Stimulated activated CD8-positive, alpha-beta memory T cell treated with anti-CD3 and anti-CD28 coated beads, Interleukin-7, amount 100 ng/mL, for 24 hours (primary cell): Measurements from ENCODE around the gene ST3GAL4.
"Not testable (repeated sequence)": the region's sequence is repeated elsewhere in the genome, so short reads cannot be mapped to it uniquely, and the experiment has no call there.

Source experiments
- DNase-seq: peaks from one replicate; pipeline ENCODE4 v3.0.0-alpha.2; 2020; ENCODE audit warnings: low read depth

ST3GAL4 gene

DNA sequence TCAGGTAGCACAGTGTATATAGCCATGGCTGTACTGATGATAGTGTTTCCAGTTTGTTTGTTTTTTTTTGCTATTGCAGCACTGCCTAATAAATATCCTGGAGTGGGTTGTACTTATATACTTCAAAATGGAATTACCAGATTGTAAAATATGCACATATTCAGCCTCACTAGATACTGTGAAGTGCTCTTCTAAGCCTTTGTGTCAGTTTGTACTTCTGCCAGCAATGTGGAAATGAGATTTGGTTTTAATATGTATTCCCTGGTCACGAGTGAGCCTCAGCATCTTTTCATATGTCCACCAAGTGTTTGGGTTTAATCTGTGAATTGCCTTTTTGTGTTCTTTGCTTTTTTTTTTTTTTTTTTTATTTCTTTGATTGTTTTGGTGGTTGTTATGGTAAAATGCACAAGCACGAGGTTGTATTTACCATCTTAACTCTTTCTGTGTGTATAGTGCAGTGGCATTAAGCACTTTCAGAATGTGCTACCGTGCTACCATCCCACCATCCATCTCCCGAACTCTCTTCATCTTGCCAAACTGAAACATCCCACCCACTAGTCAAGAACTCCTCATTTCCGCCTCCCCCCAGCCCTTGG is 34.9 kb downstream of the ST3GAL4 start:
- no peak for DNase-seq

DNA sequence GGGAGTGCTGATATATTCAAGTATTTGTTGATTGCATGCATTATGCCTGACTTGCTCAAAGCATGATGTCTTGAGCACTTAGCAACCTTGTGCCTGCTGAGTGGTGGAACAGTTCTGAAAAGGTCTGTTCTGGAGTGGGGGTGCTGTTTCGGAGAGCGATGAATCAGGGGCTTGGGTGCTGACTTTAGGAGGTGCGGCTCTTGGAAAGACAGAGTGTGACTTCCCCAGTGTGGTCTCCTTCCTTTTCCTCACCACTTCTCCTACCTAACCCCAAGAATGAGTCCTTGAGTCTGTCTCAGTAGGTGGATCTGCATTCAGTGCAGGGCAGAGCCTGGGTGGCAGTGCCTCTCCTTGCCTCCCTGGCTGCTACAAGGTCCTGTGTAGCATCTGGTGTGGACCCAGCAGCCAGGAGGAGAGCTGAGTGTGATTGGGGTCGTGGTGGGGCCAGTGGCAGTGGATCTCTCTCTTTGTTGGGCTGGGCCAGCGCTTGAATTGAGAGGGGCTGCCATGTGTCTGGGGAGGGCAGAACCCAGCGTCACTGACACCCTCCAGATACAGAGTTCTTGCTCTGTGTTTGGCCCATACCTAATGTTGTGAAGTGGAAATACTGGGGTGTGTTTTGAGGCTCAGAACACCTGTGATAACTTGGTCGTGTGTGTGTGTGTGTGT is 35.9 kb downstream of the ST3GAL4 start:
- no peak for DNase-seq

DNA sequence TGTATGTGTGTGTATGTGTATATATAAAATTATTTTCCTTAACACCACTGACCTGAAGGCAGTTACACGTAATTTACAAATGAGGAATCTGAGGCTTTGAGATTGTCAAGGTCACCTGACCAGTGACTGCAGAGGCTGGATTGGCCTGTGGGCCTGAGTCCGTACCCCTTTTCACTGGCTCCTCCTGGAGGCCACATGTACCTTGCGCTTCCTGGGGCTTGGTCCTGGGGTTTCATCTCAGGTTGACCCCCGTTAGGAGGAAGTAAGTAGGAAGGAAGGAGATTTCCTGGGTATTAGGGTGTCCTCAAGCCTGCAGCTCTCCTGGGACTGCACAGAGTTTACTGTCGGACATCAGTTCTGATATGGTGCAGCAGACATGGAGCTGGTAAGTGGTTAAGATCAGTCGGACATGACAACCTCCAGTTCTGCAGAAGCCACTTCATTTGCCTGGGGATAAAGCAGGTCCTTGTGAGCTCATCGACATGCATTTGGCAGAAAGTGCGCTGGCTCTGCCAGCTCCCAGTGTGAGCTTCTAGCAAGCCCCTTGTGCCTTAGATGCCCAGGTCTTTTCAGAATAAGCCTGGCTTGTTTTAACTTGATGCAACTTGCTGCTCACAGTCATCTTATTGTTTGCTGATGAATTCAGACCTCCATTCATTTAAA is 36.6 kb downstream of the ST3GAL4 start:
- DNase-seq: no peak

DNA sequence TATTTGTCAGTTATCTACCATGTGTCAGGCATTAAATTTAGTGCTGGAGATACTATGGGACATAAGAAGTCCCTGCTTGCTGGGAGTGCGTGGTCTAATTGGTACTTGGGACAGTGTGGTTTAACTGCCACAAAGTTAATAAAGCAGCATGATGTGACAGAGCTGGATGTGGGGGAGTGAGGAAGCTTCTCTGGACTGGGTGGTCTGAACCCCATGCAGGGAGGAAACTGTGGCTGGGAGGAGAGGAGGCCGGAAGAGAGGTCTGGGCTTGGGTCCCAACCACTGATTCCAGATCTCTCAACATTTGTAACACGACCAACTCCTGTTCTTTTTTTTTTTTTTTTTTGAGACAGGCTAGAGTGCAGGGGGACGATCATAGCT is 37.1 kb downstream of the ST3GAL4 start:
- no peak for DNase-seq

DNA sequence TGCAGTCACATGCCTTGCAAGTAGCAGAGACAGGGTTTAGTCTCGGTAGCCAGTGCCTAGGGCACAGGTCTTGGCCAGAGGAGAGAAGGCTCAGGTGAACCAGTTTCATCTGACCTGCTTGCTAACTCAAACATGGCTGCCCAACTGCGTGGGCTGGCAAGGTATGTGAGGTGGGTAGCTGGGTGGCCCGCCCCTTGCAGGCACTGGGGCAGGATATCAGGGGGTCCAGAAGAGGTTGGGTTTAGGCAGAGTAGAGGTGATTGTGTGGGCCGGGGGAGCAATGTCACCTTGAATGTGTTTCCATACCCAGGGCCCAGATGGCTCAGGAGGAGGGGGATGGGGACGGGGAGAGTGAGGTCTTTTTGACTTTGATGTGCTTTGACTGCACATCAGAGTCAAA is 37.7 kb downstream of the ST3GAL4 start:
- no peak for DNase-seq

DNA sequence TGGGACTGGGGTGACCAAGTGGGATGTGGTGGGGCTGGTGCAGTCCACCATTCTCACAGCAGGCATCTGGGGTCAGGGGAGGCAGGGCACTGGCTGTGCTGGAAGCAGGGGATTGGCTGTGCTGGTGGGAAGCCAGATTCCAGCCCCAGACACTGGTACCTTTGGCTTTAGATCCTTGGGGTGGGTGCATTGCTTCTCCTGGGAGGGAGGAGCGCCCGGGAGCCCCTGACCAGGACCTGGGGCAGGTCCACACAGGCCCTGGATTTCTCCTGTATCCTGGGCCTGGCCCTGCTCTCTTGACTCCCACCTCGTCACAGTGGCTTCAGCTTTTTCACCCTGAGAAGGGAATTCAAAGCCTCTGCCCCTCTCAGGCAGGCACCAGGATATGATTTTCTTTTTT is 38.5 kb downstream of the ST3GAL4 start:
- no peak for DNase-seq

DNA sequence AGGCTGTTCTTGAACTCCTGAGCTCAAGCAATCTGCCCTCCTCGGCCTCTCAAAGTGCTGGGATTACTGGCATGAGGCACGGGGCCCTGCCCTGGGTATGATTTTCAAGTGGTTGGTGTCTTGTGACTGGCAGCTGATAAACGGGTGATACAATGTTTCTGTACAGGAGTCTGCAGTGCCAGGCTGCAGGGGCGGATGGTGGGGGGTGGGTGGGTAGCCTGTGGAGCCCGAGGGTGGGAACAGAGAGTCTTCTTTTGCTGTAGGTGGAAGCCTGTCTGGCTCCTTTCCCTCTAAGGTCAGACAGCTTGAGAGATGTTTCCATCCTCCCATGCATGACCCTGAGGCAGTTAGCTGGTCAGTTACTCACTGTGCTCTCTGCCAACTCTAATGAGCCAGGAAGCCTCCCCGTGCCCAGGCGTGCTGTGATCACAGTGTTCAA is 39.2 kb downstream of the ST3GAL4 start:
- DNase-seq: not testable (repeated sequence)

DNA sequence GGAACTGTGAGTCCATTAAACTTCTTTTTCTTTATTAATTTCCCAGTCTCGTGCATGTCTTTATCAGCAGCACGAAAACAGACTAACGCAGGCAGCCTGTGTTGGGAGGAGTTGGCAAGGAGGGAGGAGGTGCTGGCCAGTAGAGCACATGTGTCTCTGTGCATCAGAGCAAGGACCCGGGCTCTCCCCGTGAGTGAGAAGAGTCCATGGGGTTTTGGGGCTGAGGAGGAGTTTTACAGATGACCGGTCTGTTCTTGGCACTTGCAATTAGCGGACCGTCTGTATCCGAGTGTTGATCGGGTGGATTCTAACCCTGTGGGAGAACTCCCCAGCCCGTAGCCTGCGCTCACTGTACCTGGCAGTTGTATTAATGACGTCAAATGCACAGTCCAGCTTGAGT is 40.3 kb downstream of the ST3GAL4 start:
- DNase-seq: not testable (repeated sequence)

DNA sequence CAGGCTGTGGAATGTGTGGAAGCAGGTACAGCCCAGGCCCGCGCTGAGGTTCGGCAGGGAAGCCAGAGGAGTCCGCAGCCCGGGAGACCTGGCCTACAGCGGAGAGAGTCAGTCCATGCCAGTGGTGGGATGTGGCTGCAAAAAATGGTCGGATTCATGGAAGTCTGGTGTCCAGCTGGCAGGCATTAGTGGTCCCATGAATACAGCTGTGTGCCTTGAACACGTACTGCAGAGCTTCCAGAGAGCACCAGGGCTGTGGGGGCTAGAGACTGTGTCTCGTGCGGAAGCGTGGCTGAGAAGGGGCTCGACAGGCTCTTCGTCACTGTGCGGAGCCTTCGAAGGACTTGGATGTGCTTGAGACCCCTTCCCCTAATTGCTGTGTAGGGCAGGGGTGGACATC is 40.8 kb downstream of the ST3GAL4 start:
- not testable (repeated sequence) for DNase-seq

DNA sequence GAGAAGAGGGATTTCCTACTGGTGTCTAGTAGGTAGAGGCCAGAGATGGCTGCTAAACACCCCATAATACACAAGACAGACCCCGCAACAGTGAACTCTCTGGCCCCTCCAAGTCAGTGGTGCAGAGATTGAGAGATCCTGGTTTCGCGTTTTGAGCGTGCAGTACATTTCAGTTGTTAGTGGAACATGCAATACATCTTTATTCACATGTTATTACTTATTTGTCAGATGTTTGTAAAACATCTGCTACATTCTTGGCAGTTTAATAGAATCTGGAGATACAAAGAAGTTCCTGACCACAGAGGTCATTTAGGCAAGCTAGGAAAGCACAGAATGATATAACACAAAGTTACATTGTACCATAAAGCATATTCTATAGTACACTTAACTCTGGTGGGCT is 41.5 kb downstream of the ST3GAL4 start:
- DNase-seq: no peak

DNA sequence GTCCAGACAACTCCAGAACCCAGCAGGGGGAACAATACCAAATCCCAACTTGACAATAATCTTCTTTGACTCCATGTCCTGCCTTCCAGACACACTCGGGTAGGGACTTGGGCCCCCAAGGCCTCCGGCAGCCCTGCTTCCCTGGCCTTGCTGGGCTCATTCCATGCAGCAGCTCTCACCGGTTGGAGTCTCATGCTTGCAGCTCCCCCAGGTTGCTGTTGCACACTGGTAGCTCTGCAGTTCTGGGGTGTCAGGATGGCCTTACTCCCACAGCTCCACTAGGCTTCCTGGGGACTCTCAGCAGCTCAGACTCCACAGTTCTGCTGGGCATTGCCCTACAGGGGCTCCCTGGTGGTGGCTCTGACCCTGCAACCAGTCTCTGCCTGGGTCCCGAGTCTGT is 42.8 kb downstream of the ST3GAL4 start:
- DNase-seq: no peak

DNA sequence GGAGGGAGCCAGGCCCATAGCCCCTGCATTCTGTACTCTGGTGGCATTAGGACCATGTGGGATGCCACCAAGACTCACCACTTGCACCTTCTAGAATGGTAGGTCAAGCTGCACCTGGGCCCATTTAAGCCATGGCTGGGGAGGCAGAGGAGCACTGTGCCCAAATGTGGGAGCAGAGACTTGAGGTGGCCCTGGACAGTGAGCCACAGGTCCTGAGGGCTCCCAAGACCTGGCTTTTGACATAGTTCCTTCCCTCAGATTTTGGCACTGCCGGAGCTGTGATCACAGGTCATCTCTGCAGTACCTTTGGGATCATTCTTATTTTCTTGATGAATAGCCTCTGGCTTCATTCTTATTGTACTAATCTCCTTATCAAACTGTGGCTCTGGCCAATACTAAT is 43.2 kb downstream of the ST3GAL4 start:
- DNase-seq: no peak

DNA sequence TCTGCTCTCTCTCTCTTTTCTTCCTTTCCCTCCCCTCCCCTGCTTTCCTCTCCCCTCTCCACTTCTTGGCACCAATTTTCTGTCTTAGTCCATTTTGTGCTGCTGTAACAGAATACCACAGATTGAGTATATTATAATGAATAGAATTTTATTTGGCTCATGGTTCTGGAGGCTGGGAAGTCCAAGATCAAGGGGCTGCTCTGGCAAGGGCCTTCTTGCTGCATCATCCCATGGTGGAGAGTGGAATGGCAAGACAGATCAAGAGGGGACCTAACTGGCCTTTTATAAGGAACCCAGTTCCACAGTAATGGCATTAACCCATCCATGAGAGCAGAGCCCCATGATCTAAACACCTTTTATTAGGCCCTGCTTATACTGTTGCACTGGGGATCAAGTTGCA is 44.5 kb downstream of the ST3GAL4 start:
- DNase-seq: no peak

DNA sequence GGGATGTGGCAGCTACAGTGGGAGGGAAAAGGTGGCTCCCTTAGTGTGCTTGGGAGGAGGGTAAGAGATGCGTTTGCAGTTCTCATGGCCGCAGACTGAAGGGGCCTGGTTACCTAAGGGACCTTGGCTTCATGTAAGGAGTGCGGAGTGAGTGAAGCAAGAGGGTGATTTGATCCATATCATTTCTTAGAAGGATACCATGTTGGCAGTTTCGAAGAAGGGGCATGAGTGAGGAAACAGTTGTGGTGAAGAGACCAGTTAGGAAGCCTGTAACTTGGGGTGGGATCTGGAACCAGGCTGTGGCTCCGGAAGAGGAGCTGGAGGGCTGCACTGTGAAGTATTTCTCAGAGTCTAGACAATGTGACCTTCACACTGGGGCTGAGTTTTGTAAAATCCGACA is 45.0 kb downstream of the ST3GAL4 start:
- DNase-seq: no peak

DNA sequence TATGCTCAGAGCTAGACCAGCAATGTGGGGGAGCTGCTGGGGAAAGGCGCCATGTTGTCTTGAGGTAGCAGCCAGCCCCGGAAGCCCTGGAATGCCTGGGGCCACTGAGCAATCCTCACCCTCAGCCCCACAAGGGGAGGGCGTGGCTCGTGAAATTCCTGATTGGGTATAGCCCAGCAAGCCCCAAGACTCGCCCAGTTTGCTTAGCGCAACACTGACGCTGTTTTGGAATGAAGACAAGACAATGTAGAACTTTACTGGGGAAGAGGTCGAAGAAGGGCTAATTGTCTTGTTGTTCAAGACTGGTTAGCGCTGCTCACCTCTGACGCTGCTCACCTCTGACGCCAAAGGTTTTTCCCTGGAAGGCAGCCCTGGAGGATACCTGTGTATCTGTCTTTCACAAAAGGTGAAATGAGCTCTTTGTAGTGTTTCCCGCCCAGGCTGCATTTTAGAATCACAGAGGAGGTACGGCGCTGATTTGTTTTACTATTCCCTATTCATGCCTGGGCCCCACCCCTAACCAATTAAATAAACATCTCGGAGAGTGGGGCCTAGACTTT is 47.6 kb downstream of the ST3GAL4 start:
- DNase-seq: no peak

DNA sequence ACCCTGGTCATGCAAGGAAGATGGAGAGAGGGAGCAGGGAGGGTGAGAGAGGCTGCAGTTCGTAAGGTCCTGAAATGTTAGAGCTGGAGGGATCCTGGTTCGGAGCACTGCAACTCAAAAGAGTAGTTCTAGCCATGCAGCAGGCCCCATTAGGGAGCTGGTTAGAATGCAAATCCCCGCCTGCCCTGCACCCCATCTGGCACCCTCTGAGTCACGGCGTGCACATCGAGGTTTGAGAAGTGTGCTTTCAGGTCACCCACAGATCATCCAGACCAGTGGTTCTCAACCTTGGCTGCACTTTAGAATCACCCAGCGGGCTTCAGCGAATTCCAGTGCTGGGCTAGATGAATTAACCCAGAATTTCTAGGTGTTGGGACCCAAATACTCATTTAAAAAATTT is 48.2 kb downstream of the ST3GAL4 start:
- DNase-seq: no peak

DNA sequence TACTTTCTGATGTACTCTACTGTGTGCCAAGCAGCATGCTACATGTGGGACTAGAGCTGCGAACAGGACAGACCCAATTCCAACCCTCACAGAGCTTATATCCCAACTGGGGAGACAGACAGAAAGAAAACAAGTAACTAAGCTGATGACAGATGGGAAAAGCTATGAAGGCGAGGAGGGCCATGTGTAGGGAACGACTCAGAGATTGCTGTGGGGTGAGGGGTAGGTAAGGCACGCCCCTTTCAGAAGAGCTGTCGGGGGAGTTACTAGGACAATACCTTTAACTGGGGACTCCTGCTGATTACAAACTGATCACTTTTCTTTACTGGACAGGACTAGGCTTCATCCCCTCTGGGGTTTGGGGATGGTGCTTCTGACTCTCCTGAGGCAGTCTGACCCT is 48.9 kb downstream of the ST3GAL4 start:
- no peak for DNase-seq

DNA sequence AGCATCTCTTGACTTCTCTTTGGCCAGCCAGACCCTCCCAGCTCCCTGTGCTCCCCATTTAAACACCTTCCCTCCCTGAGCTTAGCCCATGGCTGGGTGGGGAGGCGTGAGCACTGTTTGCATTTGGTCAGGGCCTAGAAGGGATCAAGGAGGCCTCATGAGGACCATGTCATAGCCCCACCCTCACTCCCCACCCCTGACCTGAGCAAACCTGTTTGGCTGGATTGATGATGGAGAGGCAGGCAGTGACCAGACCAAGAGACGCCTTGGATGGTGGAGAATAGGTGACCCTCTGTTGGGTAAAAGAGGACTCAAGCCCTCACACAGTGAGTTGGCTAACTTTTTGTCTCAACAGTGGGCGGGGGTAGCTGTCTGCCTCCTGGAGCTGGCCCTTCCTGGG is 49.9 kb downstream of the ST3GAL4 start:
- no peak for DNase-seq

DNA sequence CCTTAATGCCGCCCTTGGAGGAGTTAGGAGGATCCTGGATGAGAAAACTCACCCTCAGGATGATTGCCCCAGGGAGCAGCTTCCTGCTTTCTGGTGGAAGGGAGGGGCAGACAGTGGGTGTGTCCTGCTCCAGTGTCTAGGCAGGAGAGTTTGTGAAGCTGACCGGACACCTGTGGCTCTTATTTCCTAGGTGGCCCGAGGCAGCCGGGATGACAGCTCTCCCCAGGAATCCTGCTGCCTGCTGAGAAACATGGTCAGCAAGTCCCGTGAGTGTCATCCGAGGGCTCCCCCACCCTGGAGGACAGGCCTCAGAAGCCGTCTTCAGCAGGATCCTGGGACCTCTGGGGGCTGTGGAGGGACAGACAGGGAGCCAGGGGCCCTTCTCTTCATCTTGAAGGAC is 50.4 kb downstream of the ST3GAL4 start:
- no peak for DNase-seq

DNA sequence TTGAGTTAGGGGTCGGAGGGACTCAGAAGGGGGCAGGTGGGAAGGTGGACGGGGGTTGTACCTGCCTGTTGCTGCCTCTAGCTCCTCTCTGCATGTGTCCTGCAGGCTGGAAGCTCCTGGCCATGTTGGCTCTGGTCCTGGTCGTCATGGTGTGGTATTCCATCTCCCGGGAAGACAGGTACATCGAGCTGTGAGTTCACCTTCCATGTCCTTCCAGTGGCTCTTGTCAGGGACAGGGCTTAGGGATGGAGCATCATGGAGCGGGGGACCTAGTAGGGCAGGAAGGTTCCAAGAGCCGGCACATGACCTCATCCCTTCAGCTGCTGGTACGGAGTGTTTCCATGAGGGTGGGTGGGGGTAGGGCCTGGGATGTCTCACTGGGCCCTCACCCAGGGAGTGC is 50.9 kb downstream of the ST3GAL4 start:
- no peak for DNase-seq

DNA sequence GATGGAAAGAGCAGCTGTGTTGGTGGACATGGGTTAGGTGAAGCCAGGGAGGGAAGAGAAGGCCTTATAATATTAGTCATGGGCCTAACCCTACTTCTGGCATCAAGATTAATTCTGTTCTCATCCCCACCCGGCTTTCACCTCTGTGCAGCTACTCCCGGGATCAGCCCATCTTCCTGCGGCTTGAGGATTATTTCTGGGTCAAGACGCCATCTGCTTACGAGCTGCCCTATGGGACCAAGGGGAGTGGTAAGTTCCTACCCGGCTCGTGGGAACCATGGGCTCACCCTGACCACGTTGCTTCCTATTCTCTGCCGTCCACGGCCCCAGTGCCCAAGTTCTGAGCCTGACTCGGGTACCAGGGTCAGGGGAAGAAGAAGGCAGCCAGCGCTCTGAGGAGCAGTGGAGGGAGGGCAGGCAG is 51.6 kb downstream of the ST3GAL4 start:
- DNase-seq: no peak

DNA sequence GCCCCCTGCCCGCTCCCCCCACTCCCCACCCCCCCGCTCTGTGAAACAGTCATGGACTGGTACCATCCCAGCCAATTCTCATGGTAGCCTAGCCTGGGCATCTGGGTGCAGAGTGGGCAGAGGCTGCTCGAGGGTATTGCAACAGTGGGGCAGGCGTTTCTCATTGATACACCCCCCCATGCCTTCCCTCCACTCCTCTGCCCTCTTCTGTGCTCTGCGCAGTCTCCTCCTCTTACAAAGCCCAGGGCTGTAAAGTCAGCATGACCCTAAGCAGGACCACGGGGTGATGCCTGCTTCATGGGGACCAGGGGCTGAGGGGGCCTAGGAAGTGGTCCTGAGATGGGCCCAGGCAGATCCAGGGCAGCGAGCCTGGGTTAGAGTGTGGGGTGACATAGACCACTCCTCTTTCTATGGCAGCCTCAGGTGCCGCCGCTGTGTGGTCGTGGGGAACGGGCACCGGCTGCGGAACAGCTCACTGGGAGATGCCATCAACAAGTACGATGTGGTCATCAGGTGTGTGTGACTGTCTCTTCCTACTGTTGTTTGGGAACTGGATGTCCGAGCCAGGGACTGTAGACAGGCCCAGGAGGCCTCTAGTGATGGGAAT is 52.3 kb downstream of the ST3GAL4 start:
- no peak for DNase-seq

DNA sequence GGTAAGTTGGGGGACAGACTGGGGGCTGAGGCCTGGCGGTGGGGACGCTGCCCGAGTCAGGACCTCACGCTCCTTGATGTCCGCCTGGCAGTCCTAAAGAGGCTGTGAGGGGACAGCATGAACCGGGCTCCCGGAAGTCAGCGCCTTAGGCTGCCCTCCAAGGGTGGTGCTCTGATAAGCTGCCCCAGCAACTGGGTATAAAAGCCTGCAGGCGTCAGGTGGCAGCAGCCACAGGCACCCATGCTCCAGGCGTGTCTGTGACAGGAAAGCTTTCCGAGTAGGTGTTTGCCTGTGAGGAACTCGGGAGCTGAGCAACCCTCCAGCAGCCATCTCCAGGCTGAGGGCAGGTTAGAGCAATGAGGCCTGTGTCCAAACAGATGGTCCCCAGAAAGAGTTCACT is 53.0 kb downstream of the ST3GAL4 start:
- DNase-seq: no peak
